T-helper 17 cell (primary cell): ENCODE data around the gene NUP98. TPM values are rescaled to one million over a fixed set of nuclear protein-coding genes. Genes with fewer than 3 reads are reported as not detected.
"Not testable (repeated sequence)": the region's sequence is repeated elsewhere in the genome, so short reads cannot be mapped to it uniquely, and the experiment has no call there.

Source experiments
- ATAC-seq: fragments of 150-1000 bp; cut with Tn5 transposase; 2 replicates; pipeline ENCODE4 v1.10.0; 2021; ENCODE audit warnings: mild to moderate bottlenecking, moderate library complexity
- DNase-seq, 3 donors: peaks; one replicate each; pipeline versions ENCODE4 v3.0.0 to v3.0.0-alpha.2; 2020 to 2021
- H3K9me3 ChIP-seq: one replicate; pipeline ENCODE4 v1.7.0; 2013; ENCODE audit warnings: low read length, mild to moderate bottlenecking; ENCODE audit not compliant: control insufficient read depth, poor library complexity, severe bottlenecking
- H3K27ac Mint-ChIP-seq: one replicate; pipeline ENCODE4 v1.8.0; 2022; ENCODE audit warnings: mild to moderate bottlenecking, moderate library complexity, mixed read lengths
- H3K27me3 Mint-ChIP-seq: one replicate; pipeline ENCODE4 v1.8.0; 2022; ENCODE audit warnings: mixed read lengths
- H3K36me3 Mint-ChIP-seq: one replicate; pipeline ENCODE4 v1.8.0; 2022; ENCODE audit warnings: low read depth, mixed read lengths
- H3K4me1 Mint-ChIP-seq: one replicate; pipeline ENCODE4 v1.8.0; 2022; ENCODE audit warnings: mild to moderate bottlenecking, mixed read lengths
- H3K4me3 Mint-ChIP-seq: one replicate; pipeline ENCODE4 v1.8.0; 2022; ENCODE audit warnings: mild to moderate bottlenecking, moderate library complexity, mixed read lengths
- total RNA-seq, 4 donors: library from RNA in 2 of 4; stranded (reverse) in 2 of 4; gene quantifications; one replicate each; pipeline ENCODE4 v1.2.3 and lab custom pipeline; 2022 to 2026

The NUP98 gene
- total RNA-seq, 2 donors from 2014 or later = 120 to 128 TPM

DNA sequence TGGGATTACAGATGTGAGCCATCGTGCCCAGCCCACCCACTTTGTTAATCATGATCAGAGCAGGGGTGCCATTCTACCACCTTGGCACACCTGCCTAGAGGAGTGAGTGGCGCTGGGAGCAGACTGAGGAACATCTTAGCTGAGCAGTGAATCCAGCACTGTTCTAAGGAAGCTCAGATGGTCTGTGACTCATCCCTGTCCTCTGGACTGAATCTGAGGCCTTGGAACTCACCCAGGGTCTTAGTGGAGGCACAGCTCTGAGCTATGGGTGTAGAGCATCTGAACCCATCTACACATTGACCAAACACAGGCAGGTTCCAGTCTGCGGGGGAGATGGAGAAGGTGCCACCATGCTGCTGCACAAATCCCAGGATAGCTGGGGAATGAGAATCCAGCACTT lies 25.9 kb upstream of the NUP98 start:
- no peak for ATAC-seq
- H3K9me3 ChIP-seq = no peaks in the 10 kb centered on the region
- no peak for DNase-seq
- Mint-ChIP-seq H3K27ac (no peak overlapping the region), H3K36me3 (no peaks in the 10 kb centered on the region), H3K4me3 (no peak overlapping the region), H3K4me1 (peaks cover 31% of the 10 kb centered on the region), H3K27me3 (no peaks in the 10 kb centered on the region)

DNA sequence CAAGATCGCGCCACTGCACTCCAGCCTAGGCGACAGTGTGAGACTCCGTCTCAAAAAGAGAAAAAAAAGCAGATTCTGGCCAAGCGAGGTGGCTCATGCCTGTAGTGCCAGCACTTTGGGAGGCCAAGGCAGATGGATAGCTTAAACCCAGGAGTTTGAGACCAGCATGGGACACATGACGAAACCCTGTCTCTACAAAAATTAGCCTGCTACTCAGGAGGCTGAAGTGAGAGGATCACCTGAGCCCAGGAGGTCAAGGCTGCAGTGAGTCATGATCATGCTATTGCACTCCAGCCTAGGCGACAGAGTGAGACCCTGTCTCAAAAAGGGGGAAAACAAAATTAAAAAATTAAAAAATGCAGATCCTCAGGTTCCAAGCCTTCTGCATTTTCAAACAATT lies 25.0 kb upstream of the NUP98 start:
- no peaks in the 10 kb centered on the region for H3K36me3 Mint-ChIP-seq

DNA sequence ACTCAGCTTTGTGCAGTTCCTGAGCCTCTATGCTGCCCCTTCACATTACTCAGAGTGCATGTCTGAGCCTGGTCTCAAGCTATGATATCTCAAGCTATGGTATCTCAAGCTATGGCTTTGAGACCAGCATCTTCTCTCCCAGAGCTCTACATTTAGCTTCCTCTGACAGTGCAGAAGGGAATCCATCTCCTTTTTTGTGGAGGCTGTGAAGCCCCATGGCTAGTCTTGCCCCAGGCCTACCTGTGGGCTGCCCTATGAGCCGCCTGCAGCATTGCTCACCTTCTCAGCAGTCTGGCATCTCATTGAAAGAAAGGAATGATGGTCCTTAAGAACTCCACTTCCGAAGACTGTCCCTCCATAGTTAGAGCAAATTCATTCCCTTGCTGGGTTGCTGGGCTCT lies 23.6 kb upstream of the NUP98 start:
- H3K4me1 Mint-ChIP-seq = peaks cover 23% of the 10 kb centered on the region
- H3K27ac Mint-ChIP-seq = no peak overlapping the region
- H3K9me3 ChIP-seq = no peaks in the 10 kb centered on the region
- no peak overlapping the region for H3K4me3 Mint-ChIP-seq
- DNase-seq = no peak
- no peak for ATAC-seq
- no peaks in the 10 kb centered on the region for H3K27me3 Mint-ChIP-seq
- H3K36me3 Mint-ChIP-seq = no peaks in the 10 kb centered on the region

More for the DNA sequence above, 25.0 kb upstream of the NUP98 start:
- DNase-seq = no peak
- H3K27me3 Mint-ChIP-seq = no peaks in the 10 kb centered on the region
- H3K9me3 ChIP-seq = no peaks in the 10 kb centered on the region
- peaks cover 23% of the 10 kb centered on the region for H3K4me1 Mint-ChIP-seq
- no peak overlapping the region for H3K27ac Mint-ChIP-seq
- H3K4me3 Mint-ChIP-seq = no peak overlapping the region
- no peak for ATAC-seq

- no peak for ATAC-seq
- Mint-ChIP-seq H3K27me3 (no peaks in the 10 kb centered on the region), H3K36me3 (peaks cover 3% of the 10 kb centered on the region), H3K27ac (peak overlapping the region; percentile 57), H3K4me3 (no peak overlapping the region), H3K4me1 (peaks cover 10% of the 10 kb centered on the region)
- DNase-seq = no peak
- no peaks in the 10 kb centered on the region for H3K9me3 ChIP-seq
Observed at GRCh38 chr11:3817181-3817800, 19.9 kb upstream of the NUP98 start.

DNA sequence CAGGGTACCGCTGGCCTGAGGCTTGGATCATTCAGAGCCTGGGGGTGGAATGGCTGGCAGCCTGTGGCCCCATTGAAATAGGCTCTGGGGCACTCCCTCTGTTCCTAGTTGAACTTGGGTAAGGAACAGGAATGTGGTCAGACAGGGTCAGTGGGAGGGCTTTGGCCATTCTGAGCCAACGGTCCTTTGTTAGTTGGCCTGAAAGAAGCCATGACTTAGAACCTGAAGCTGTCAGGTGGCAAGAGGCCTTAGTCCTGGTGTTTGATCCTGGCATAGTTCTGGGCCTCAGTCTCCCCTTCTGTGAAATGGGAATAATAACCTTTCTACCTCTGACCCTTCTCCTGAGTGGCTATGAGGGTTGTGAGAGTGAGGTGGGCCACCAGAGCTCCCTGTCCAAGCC lies 19.3 kb upstream of the NUP98 start:
- DNase-seq = no peak
- Mint-ChIP-seq H3K4me3 (no peak overlapping the region), H3K27me3 (no peaks in the 10 kb centered on the region), H3K36me3 (peaks cover 3% of the 10 kb centered on the region), H3K27ac (no peak overlapping the region), H3K4me1 (peaks cover 14% of the 10 kb centered on the region)
- H3K9me3 ChIP-seq = no peaks in the 10 kb centered on the region
- ATAC-seq = no peak

DNA sequence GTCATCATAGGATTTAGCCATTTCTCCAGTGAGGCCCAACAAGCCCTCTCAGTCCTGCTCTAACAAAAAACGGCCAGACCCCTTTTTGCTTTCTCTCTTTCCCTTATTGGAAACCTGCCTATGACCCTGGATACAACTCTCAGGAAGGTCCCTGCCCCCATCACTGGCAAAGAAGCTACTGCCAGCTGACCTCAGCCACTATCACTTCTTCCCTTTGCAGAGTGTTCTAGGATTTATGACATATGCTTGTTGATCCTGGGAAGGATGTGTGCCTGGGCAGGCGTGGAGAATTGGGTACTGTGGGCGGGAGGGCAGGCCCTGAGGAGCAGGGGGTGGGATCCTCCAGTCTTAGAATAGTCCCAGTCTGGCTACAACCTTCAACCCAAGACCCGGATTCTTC lies 18.5 kb upstream of the NUP98 start:
- H3K27ac Mint-ChIP-seq = no peak overlapping the region
- DNase-seq = no peak
- no peak for ATAC-seq
- no peaks in the 10 kb centered on the region for H3K9me3 ChIP-seq
- H3K27me3 Mint-ChIP-seq = no peaks in the 10 kb centered on the region
- H3K36me3 Mint-ChIP-seq = peaks cover 3% of the 10 kb centered on the region
- no peak overlapping the region for H3K4me3 Mint-ChIP-seq
- peaks cover 15% of the 10 kb centered on the region for H3K4me1 Mint-ChIP-seq

- ATAC-seq, H3K4me3 Mint-ChIP-seq, H3K36me3 Mint-ChIP-seq, DNase-seq, H3K27me3 Mint-ChIP-seq, H3K9me3 ChIP-seq: not testable (repeated sequence)
- H3K27ac Mint-ChIP-seq = peak overlapping the region; percentile 27
- peaks cover 15% of the 10 kb centered on the region for H3K4me1 Mint-ChIP-seq
Observed at GRCh38 chr11:3814832-3815231, 17.5 kb upstream of the NUP98 start.

DNA sequence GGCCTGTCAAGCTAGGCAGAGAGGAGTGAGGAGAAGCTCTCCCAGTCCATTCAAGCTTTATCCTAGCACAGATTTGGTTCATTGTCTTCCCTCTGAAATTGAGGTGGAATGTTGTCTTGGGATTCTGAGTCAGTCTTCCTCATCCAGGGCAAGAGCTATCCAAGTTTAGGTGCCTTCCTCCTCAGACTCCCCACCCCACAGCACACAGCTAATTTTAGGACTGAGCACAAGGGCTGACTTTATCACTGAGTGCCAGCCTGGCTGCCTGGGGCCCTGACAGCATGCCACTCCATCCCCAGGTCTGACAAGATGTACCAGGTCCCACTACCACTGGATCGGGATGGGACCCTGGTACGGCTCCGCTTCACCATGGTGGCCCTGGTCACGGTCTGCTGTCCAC lies 13.6 kb upstream of the NUP98 start:
- H3K4me3 Mint-ChIP-seq = no peak overlapping the region
- DNase-seq (no peak), ATAC-seq (no peak)
- peaks cover 19% of the 10 kb centered on the region for H3K4me1 Mint-ChIP-seq
- no peak overlapping the region for H3K27ac Mint-ChIP-seq
- H3K9me3 ChIP-seq = no peaks in the 10 kb centered on the region
- no peaks in the 10 kb centered on the region for H3K27me3 Mint-ChIP-seq
- H3K36me3 Mint-ChIP-seq = peaks cover 3% of the 10 kb centered on the region

GRCh38 chr11:3810446-3810845 lies 13.1 kb upstream of the NUP98 start:
- Mint-ChIP-seq H3K27me3 (no peaks in the 10 kb centered on the region), H3K4me3 (no peak overlapping the region), H3K36me3 (peaks cover 3% of the 10 kb centered on the region), H3K27ac (no peak overlapping the region), H3K4me1 (peaks cover 19% of the 10 kb centered on the region)
- DNase-seq (no peak), ATAC-seq (no peak)
- H3K9me3 ChIP-seq = no peaks in the 10 kb centered on the region

GRCh38 chr11:3809624-3809928 lies 12.2 kb upstream of the NUP98 start:
- peaks cover 3% of the 10 kb centered on the region for H3K36me3 Mint-ChIP-seq
- ATAC-seq (no peak), DNase-seq (no peak)
- H3K4me1 Mint-ChIP-seq = peaks cover 19% of the 10 kb centered on the region
- peak overlapping the region; percentile 51 for H3K27ac Mint-ChIP-seq
- H3K4me3 Mint-ChIP-seq = no peak overlapping the region
- H3K9me3 ChIP-seq = no peaks in the 10 kb centered on the region
- no peaks in the 10 kb centered on the region for H3K27me3 Mint-ChIP-seq

DNA sequence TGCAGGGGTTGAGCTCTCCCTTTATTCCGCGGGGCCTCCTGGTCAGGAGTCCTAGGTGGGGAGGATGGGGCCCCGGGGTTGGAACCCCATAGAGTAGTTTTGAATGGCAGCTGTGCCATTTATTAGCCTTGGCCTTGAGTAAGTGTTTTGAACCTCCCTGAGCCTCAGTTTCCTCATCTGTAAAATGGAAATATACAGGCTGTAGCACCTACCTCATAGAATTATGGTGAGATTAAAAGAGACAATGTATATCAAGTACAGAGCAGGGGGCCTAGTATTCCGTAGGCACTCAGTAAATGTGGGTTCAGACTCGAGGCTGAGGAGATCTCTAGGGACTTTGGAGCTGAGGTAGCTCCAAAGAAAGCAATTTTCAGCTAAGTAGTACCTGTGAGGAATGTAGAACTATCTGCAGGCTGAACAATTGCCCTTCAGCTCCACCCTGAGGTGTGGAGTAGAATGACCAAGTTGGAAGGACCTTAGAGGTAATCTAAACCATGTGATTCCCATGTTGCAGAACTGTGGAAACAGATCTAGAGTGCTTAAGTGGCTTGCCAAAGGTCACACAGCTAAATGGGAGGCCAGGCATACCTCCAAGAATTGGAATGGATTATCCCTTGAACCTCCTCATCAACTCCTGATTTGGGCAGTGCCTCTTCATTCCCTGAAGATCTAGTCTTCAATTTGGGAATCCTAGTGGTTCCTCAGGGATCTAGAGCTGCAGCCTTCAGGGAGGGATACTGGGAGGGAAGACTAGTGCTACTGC lies 11.7 kb upstream of the NUP98 start:
- DNase-seq (peak in 2 of 3 donors; percentile 22 to 29), ATAC-seq (peak; percentile 86)
- Mint-ChIP-seq H3K36me3 (peaks cover 3% of the 10 kb centered on the region), H3K4me1 (peaks cover 19% of the 10 kb centered on the region), H3K27me3 (no peaks in the 10 kb centered on the region), H3K4me3 (peak overlapping the region; percentile 96), H3K27ac (peak overlapping the region; percentile 51)
- H3K9me3 ChIP-seq = no peaks in the 10 kb centered on the region

DNA sequence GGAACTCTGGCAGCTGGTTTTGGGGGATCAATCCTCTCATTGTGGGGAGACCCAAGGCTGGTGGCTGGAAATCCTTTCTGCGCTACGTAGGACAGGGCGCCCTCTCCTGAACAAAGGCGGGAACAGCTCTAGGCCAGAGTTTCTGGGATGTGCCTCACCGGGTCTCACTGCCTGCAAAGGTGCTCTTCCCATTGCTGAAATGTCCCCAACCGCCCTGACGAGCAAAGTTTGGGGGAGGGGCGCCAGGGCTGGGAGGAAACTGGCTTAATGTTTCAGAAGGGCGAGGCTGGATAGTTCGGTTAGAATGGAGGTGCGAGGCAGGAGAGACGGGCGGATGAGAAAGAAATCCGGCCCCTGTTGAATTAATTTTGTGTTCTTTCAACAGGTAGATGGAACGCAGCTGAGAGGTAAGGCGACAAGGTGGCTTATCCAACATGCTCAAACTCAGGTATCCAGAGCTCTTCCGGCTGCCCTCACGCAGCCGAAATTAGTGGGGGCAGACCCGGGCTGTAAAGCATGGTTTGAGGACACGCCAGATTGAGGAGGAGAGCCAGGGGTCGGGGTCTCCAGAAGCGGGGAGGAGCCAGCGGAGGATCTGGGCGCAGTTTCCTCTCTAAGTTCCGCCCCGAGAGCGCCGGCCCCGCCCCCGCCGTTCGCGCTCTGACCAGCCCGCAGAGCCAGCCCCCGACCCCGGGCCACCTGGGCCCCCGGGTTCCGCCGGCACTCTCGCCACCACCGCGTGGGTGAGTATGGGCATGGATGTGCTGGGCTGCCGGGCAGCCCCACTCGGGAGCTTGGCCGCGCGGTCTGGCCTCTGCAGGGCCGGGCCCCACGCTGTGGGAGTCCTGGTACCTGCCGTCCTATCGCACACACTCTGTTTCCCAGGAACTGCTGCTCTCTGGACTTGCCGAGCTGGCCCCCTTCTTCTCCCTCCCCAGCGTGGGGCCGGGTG lies 10.8 kb upstream of the NUP98 start, which contains the start of gene PGAP2:
Gene PGAP2, plus strand, starts transcription at position 652 of the 952 bp plus-strand sequence. CDS start 2,700 bp downstream, outside the sequence.
- peak; percentile 73 for ATAC-seq
- Mint-ChIP-seq H3K36me3 (peaks cover 3% of the 10 kb centered on the region), H3K4me1 (peaks cover 19% of the 10 kb centered on the region)

More for the DNA sequence above, 10.8 kb upstream of the NUP98 start, which contains the start of gene PGAP2:
- Mint-ChIP-seq H3K27me3 (no peaks in the 10 kb centered on the region), H3K27ac (peak within 1 kb of the TSS; percentile 94), H3K4me3 (peak within 1 kb of the TSS; percentile 96)
- DNase-seq = peak; percentile 36 to 62 (median 59)
- H3K9me3 ChIP-seq = no peaks in the 10 kb centered on the region
